Mucosa of gallbladder (tissue), 1 donor: ENCODE measurements around the gene KNL1. TPM values are rescaled to one million over a fixed set of nuclear protein-coding genes. Genes with fewer than 3 reads are reported as not detected.
A peak's percentile ranks its signal among the peaks of the same experiment; 100 is the strongest.
"Not testable (repeated sequence)": the region's sequence is repeated elsewhere in the genome, so short reads cannot be mapped to it uniquely, and the experiment has no call there.

ENCODE experiments used
- DNase-seq: peaks from one replicate; pipeline ENCODE4 v3.0.0-alpha.2; 2020; ENCODE audit warnings: low spot score
- total RNA-seq: library from RNA; stranded (reverse); gene quantifications from one replicate; pipeline ENCODE4 v1.2.1, GENCODE V29; 2021
- donor health status: DM: no; HTN: no; CAD: no.

KNL1 gene, protein sequence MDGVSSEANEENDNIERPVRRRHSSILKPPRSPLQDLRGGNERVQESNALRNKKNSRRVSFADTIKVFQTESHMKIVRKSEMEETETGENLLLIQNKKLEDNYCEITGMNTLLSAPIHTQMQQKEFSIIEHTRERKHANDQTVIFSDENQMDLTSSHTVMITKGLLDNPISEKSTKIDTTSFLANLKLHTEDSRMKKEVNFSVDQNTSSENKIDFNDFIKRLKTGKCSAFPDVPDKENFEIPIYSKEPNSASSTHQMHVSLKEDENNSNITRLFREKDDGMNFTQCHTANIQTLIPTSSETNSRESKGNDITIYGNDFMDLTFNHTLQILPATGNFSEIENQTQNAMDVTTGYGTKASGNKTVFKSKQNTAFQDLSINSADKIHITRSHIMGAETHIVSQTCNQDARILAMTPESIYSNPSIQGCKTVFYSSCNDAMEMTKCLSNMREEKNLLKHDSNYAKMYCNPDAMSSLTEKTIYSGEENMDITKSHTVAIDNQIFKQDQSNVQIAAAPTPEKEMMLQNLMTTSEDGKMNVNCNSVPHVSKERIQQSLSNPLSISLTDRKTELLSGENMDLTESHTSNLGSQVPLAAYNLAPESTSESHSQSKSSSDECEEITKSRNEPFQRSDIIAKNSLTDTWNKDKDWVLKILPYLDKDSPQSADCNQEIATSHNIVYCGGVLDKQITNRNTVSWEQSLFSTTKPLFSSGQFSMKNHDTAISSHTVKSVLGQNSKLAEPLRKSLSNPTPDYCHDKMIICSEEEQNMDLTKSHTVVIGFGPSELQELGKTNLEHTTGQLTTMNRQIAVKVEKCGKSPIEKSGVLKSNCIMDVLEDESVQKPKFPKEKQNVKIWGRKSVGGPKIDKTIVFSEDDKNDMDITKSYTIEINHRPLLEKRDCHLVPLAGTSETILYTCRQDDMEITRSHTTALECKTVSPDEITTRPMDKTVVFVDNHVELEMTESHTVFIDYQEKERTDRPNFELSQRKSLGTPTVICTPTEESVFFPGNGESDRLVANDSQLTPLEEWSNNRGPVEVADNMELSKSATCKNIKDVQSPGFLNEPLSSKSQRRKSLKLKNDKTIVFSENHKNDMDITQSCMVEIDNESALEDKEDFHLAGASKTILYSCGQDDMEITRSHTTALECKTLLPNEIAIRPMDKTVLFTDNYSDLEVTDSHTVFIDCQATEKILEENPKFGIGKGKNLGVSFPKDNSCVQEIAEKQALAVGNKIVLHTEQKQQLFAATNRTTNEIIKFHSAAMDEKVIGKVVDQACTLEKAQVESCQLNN (N-terminal part only)
- total RNA-seq, result 2.3 TPM

DNA sequence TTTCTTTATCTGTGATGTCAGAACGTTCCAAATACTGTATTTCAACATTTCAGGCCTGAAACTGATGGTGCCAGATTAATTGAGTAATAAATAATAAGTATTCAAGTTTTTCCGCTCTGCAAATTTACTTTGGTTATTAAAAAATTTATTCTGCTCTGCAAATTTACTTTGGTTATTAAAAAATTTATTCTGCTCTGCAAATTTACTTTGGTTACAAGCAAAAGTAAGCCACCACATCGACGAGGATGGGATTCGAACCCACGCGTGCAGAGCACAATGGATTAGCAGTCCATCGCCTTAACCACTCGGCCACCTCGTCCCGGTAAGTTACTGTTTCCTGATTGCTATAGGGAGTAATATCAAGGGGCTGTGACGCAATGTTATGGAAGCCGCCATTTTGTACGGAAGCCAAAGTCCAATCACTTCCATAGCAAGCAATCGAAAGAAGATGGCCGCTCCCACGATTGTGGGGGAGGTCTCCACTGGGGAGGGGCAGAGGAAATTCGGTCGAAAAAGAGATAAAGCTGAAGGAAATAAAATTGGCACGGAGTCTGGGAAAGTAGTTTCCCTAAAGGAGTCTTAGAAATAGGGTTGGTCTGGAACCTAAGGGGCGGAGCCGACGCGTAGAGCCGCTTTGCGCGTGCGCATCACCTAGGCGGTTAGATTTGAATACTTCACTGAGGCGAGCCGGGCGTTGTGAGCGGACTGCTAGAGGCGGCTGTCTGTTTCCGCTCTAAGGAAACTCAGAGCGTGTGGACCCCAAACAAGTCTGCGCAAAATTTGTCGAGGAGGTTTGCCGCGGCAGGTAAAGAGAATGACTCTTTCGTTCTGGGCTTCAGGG lies at the start of gene KNL1:
Gene KNL1, plus strand, starts transcription at position 662 of the 841 bp plus-strand sequence. CDS start 8,683 bp downstream, outside the sequence.
- peak; percentile 96 for DNase-seq

GRCh38 chr15:40545457-40545856 lies 48.6 kb upstream of the KNL1 start:
- DNase-seq, result no peak

- no peak for DNase-seq
Measured at GRCh38 chr15:40548610-40549009, 45.4 kb upstream of the KNL1 start.

DNA sequence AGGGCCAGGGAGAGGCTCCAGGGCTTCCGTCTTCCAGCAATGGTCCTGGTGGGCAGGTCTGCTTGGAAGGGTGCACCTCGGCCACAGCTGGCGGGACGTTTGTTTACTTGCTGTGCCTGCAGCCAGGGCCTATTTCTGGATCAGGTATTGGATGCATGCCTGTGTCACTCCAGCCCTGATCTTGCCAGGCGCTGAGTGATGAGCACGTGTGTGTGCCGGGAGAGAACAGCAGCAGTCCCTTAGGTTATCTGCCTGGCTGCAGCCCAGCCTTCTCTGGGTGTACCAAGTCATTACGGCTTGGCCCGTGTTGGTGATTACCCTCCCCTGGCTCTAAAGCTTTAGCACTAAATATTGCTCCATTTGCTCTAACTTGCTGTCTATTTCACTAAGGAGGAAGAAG lies 44.2 kb upstream of the KNL1 start:
- DNase-seq, result no peak

- no peak for DNase-seq
Measured at GRCh38 chr15:40550341-40551037, 43.6 kb upstream of the KNL1 start.

- DNase-seq, result no peak
Measured at GRCh38 chr15:40554161-40554525, 39.9 kb upstream of the KNL1 start.

- DNase-seq, result no peak
Measured at GRCh38 chr15:40555876-40556275, 38.2 kb upstream of the KNL1 start.

- DNase-seq, result no peak
Measured at GRCh38 chr15:40558952-40559742, 34.9 kb upstream of the KNL1 start.

- DNase-seq, result no peak
Measured at GRCh38 chr15:40562691-40563090, 31.4 kb upstream of the KNL1 start.

DNA sequence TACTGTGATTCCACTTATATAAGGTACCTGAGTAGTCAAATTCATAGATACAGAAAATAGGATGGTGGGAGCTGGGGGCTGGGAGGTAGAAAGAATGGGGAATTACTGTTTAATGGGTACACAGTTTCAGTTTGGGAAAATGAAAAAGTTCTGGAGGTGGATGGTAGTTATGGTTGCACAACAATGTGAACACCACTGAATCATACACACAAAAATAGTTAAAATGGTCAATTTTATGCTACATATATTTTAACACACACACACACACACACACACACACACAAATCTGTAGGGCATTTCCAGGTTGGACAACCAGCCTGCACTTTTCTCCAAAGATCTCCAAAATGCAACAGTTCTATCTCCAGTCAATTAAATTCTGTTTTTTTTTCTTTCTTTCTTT lies 30.6 kb upstream of the KNL1 start:
- DNase-seq, result no peak

DNA sequence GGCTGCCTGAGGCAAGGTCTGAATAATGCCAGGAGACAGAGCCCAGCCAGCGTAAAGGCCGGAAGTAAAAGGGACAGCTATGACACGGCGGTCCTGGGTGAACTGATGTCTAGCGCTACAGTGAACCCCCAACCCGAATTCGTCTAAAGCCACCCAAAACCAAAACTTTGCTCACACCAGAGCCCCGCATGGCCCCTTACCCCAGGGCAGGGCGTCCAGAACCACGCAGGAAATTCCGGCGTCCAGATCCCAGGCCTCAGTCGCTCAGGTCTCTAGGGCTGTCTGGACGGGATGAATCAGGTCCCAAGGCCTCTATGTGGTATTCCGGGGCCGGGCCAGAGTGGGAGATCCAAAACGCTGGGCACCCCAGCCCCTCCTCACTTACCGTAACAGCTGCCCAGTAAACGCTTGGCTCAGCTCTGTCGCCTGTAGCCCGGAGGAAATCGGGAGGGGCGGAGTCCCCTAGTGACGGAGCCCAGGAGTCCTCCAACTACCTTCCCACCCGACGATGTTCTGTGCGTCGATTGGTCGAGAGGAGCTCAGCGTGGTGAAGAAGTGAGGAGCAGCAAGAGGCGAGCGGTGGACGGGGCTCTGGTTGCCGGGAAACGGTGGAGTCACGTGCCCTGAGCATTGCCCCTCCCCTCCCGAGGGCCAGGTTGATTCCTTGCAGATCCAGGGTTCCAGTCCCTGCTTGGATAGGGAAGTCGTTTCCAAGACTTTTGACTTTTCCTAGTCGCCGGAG lies 29.3 kb upstream of the KNL1 start, which contains the start of gene CCDC32:
Gene CCDC32, minus strand, starts transcription at position 452 of the 742 bp plus-strand sequence. CDS start 2,027 bp downstream, outside the sequence.
- peak; percentile 98 for DNase-seq

- no peak for DNase-seq
Measured at GRCh38 chr15:40565333-40566238, 28.5 kb upstream of the KNL1 start.

DNA sequence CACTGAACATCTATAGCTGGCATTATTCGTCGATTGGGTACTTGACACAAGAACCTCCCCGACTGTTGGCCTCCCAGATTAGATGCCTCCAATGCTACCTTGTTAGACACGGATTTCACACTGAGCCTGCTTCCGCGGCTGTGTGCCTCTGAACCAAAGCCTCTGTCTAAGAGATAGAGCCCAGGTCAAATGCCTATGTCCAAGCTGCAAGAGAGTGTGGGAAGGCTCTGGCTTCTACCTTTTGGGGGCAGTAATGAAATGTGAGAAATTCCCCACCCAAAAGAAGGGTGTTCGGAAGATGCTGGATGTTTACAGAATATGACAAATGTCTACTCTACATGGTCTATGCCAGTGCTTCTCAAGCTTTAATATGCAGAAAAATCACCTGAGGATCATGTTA lies 26.9 kb upstream of the KNL1 start:
- no peak for DNase-seq

- DNase-seq, result peak; percentile 91
Measured at GRCh38 chr15:40569129-40569953, 24.7 kb upstream of the KNL1 start, which contains the start of gene RPUSD2. RPUSD2 (plus strand) TSS chr15:40569299; CDS start chr15:40569338, 39 bp downstream.

DNA sequence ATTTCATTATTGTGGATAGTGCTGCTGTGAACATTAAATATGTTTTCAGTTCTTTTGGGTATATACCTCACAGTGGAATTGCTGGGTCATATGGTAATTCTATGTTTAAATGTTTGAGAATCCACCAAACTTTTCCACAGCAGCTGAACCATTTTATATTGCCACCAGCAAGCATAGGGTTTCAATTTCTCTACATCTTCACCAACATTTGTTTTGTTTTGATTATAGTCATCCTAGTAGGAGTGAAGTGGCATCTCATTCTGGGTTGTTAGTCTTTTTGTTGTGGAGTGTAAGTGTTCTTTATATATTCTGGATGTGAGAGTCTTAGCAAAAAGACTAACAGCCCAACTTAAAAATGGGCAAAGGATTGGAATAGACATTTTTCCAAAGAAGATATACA lies 18.9 kb upstream of the KNL1 start:
- DNase-seq, result no peak

GRCh38 chr15:40576914-40577313 lies 17.1 kb upstream of the KNL1 start:
- DNase-seq, result not testable (repeated sequence)

- DNase-seq, result no peak
Measured at GRCh38 chr15:40578892-40579291, 15.2 kb upstream of the KNL1 start.
